Sigmoid colon (tissue), 7 donors: ENCODE measurements around the gene HOXB1. TPM values are rescaled to one million over a fixed set of nuclear protein-coding genes. Genes with fewer than 3 reads are reported as not detected.

Experiments
- DNase-seq: peaks from one replicate; pipeline ENCODE4 v3.0.0-alpha.2; 2019
- H3K27ac ChIP-seq, 4 donors: fragments of 200-600 bp; sonication (generic); one replicate each; pipeline ENCODE4 v1.5.1; 2016 to 2019; ENCODE audit warnings: mild to moderate bottlenecking in 1 of 4
- H3K27me3 ChIP-seq, 3 donors: fragments of 200-600 bp; sonication (generic); one replicate each; pipeline ENCODE4 v1.5.1; 2019; ENCODE audit warnings: mild to moderate bottlenecking in 1 of 3
- H3K36me3 ChIP-seq, 4 donors: fragments of 200-600 bp; sonication (generic); one replicate each; pipeline ENCODE4 v1.5.1; 2016 to 2019
- H3K4me1 ChIP-seq, 4 donors: fragments of 200-600 bp; sonication (generic); one replicate each; pipeline ENCODE4 v1.5.1; 2017 to 2019
- H3K4me3 ChIP-seq, 4 donors: fragments of 200-600 bp; sonication (generic); one replicate each; pipeline ENCODE4 v1.5.1; 2017 to 2019; ENCODE audit warnings: mild to moderate bottlenecking in 2 of 4, moderate library complexity in 1 of 4
- H3K9me3 ChIP-seq, 4 donors: fragments of 200-600 bp in 3 of 4; sonication (generic) in 3 of 4; one replicate each; pipeline versions ENCODE4 v1.5.1 to v1.6.1; 2013 to 2019
- CTCF ChIP-seq, 4 experiments: fragments of 450-650 bp in 3 of 4; fragments of 200-600 bp in 1 of 4; IDR thresholded peaks; one replicate each; pipeline ENCODE4 v1.5.1; 2016 to 2019; ENCODE audit warnings: antibody characterized with exemption in 4 of 4, mild to moderate bottlenecking in 3 of 4, moderate library complexity in 2 of 4
- EP300 ChIP-seq, 4 donors: sonication (generic); formaldehyde crosslinking; IDR thresholded peaks; one replicate each; pipeline ENCODE4 v1.6.1; 2017; ENCODE audit warnings: antibody characterized with exemption in 4 of 4
- POLR2A ChIP-seq, 2 donors: fragments of 450-650 bp; IDR thresholded peaks; one replicate each; pipeline ENCODE4 v1.6.1; 2016; ENCODE audit warnings: antibody characterized with exemption in 2 of 2, mild to moderate bottlenecking in 2 of 2, moderate library complexity in 2 of 2
- POLR2AphosphoS5 ChIP-seq, 4 donors: sonication (generic); formaldehyde crosslinking; IDR thresholded peaks; one replicate each; pipeline ENCODE4 v1.6.1; 2017; ENCODE audit warnings: antibody characterized with exemption in 4 of 4
- WGBS, 2 donors: extraction: QIAGEN DNeasy Blood & Tissue Kit; methylation state at CpG; one replicate each; pipeline ENCODE4 v1.1.7; 2013; 5-methylcytosine and 5-hydroxymethylcytosine counted together
- intact Hi-C: fragments of 100-400 bp; cut with DNase I; formaldehyde crosslinking; loops from one replicate; pipeline ENCODE4 v1.15.1; 2023
- polyA plus RNA-seq, 3 donors: library from polyadenylated mRNA; stranded (reverse); fragments of 200-250 nt; gene quantifications; one replicate each; pipeline ENCODE4 v1.2.3, GENCODE V29; 2013
- total RNA-seq, 4 donors: library from RNA; depleted of rRNA; stranded (reverse); fragments of >200 nt; gene quantifications; one replicate each; pipeline ENCODE4 v1.1.0, GENCODE V29; 2016
- donor health status: healthy with polysubstance abuse.
- donor health status: Bipolar disorder and iron deficiency.
- donor health status: healthy.

Gene HOXB1
- total and polyA plus RNA-seq, 7 donors = 0.27 to 0.92 (median 0.60) TPM; not detected in 4

GRCh38 chr17:48549281-48549630 is 18.4 kb upstream of the HOXB1 start:
- peaks cover 0 to 97% (median 93%) of the 10 kb centered on the region in 4 donors for H3K4me1 ChIP-seq
- no peaks in the 10 kb centered on the region for H3K27me3 ChIP-seq
- H3K9me3 ChIP-seq = no peaks in the 10 kb centered on the region
- H3K27ac ChIP-seq = peak overlapping the region; percentile 94 to 99 (median 96)
- no peak for DNase-seq
- H3K4me3 ChIP-seq = no peak overlapping the region
- H3K36me3 ChIP-seq = peaks cover 0 to 10% (median 3%) of the 10 kb centered on the region in 4 donors
- 73 to 75% methylated on average over 3 of the region's 3 CpGs for WGBS, 2 donors
- intact Hi-C loops = no loop called here
- TF ChIP-seq POLR2A (IDR thresholded peaks at IDR 0.05) (no peak), CTCF (IDR thresholded peaks at IDR 0.05) (no peak), EP300 (IDR thresholded peaks at IDR 0.05) (no peak), POLR2AphosphoS5 (IDR thresholded peaks at IDR 0.05) (no peak)

DNA sequence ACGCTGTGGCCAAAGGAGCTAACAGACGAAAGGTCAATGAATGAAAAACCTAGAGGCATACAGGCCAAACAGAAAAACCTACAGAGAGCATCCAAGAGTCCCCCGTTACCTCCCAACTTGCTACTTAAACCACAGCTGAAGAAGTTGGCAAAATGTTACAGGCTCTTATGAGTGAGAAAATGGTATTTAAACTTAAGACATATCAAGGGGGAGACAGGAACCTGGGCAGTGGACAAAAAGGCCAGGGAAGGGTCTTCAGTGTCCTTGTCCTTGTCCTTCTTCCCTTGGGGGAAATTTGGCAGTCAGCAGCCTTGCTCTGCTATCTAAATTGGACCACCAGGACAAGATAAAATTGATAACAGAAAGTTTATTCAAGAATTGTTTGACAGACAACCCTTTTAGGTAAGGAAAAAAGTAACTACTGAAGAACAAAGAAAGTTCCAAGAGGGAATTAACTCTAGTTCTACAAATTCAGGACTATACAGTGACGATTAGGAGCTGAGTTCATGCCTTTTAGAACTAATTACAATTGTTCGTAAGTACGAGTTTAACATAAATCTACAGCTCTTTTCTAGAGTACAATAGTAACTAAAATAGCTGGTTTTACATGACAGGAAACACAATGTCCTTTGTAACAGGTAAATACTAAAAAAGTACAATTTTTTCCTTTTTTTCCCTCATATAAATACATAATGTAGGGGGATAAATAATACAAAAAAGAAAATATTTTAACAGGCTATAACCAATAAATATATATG is 17.9 kb upstream of the HOXB1 start:
- Histone ChIP-seq H3K4me3 (peak overlapping the region in 2 of 4 donors; percentile 28 to 32), H3K27me3 (no peaks in the 10 kb centered on the region), H3K36me3 (peaks cover 0 to 10% (median 3%) of the 10 kb centered on the region in 4 donors), H3K4me1 (peaks cover 0 to 91% (median 88%) of the 10 kb centered on the region in 4 donors), H3K27ac (peak overlapping the region; percentile 94 to 99 (median 96)), H3K9me3 (no peaks in the 10 kb centered on the region)
- DNase-seq = no peak
- TF ChIP-seq POLR2A (IDR thresholded peaks at IDR 0.05) (no peak), CTCF (IDR thresholded peaks at IDR 0.05) (no peak), POLR2AphosphoS5 (IDR thresholded peaks at IDR 0.05) (no peak), EP300 (IDR thresholded peaks at IDR 0.05) (no peak)
- 59 to 80% methylated on average over 6 of the region's 6 CpGs for WGBS, 2 donors
- intact Hi-C loops = no loop called here

- TF ChIP-seq POLR2AphosphoS5 (IDR thresholded peaks at IDR 0.05) (peak in 1 of 4 donors; percentile 32), CTCF (IDR thresholded peaks at IDR 0.05) (no peak)
- 45 to 77% methylated on average over 24 of the region's 24 CpGs for WGBS, 2 donors
- H3K4me3 ChIP-seq = peak overlapping the region; percentile 6 to 34 (median 30)
- peak overlapping the region; percentile 94 to 99 (median 96) for H3K27ac ChIP-seq
- peak; percentile 81 for DNase-seq
- H3K27me3 ChIP-seq = no peaks in the 10 kb centered on the region
- H3K4me1 ChIP-seq = peaks cover 0 to 84% (median 81%) of the 10 kb centered on the region in 4 donors
- intact Hi-C loops = no loop called here
- H3K36me3 ChIP-seq = peaks cover 0 to 15% (median 3%) of the 10 kb centered on the region in 4 donors
- H3K9me3 ChIP-seq = no peaks in the 10 kb centered on the region
These were observed 17.2 kb upstream of the HOXB1 start for GRCh38 chr17:48547808-48548522.

GRCh38 chr17:48546924-48547807 is 16.4 kb upstream of the HOXB1 start:
- peak; percentile 90 for DNase-seq
- WGBS, 2 donors = 19 to 36% methylated on average over 10 of the region's 10 CpGs
- intact Hi-C loops = no loop called here

More at GRCh38 chr17:48546924-48547807, 16.4 kb upstream of the HOXB1 start:
- H3K27me3 ChIP-seq = no peaks in the 10 kb centered on the region
- H3K9me3 ChIP-seq = no peaks in the 10 kb centered on the region
- peak overlapping the region; percentile 6 to 34 (median 30) for H3K4me3 ChIP-seq
- TF ChIP-seq POLR2AphosphoS5 (IDR thresholded peaks at IDR 0.05) = peak; percentile 43 to 66 (median 52)
- TF ChIP-seq POLR2A (IDR thresholded peaks at IDR 0.05) = no peak
- H3K4me1 ChIP-seq = peaks cover 0 to 76% (median 73%) of the 10 kb centered on the region in 4 donors
- H3K27ac ChIP-seq = peak overlapping the region; percentile 94 to 99 (median 96)
- peaks cover 0 to 16% (median 5%) of the 10 kb centered on the region in 4 donors for H3K36me3 ChIP-seq
